GM12878 (cell line): ENCODE measurements around the gene PDIK1L. TPM values are rescaled to one million over a fixed set of nuclear protein-coding genes. Genes with fewer than 3 reads are reported as not detected.

Experiments used
- ATAC-seq: fragments of 200-7000 bp; cut with Tn5 transposase; 3 replicates; pipeline ENCODE4 v1.9.1; 2020; ENCODE audit warnings: mild to moderate bottlenecking, moderate library complexity
- BruUV-seq: library from RNA; stranded (reverse); fragments of 400-500 nt; replicated peaks from 2 replicates; lab custom pipeline; 2021; lab: Mats Ljungman, UMichigan
- CTCF ChIA-PET: fragments of 300-600 bp; sonication (Branson Sonifier 250); formaldehyde crosslinking; extraction: SDS; loops from one replicate; lab custom pipeline; 2021; ENCODE audit warnings: inconsistent platforms; lab: Yijun Ruan, JAX
- POLR2A ChIA-PET: fragments of 350-600 bp; formaldehyde crosslinking; extraction: SDS; loops from one replicate; lab custom pipeline; 2021; ENCODE audit warnings: inconsistent platforms; lab: Charles Lee
- RAD21 ChIA-PET: fragments of 300-600 bp; sonication (Branson Sonifier 250); formaldehyde crosslinking; loops from one replicate; lab custom pipeline; 2023; ENCODE audit warnings: antibody characterized with exemption; ENCODE audit not compliant: unreplicated experiment; lab: Charles Lee
- SMC1A ChIA-PET: fragments of 300-600 bp; sonication (Branson Sonifier 250); formaldehyde crosslinking; loops from one replicate; lab custom pipeline; 2023; ENCODE audit not compliant: unreplicated experiment, uncharacterized antibody; lab: Charles Lee
- DNase-seq: peaks from one replicate; pipeline ENCODE4 v3.0.0-alpha.2; 2011; ENCODE audit warnings: low read depth, low spot score
- FAIRE-seq: peaks from 3 replicates; lab custom pipeline; 2011; peaks lifted over from hg19 to GRCh38; lab: Jason Lieb, UNC
- H2AFZ ChIP-seq: 2 replicates; pipeline ENCODE4 v1.6.0; 2011; ENCODE audit warnings: low read depth, low read length, control low read depth; ENCODE audit not compliant: control insufficient read depth
- H3K27ac ChIP-seq: 2 replicates; pipeline ENCODE4 v1.5.1; 2011; ENCODE audit warnings: control low read depth; ENCODE audit not compliant: control insufficient read depth, insufficient read depth
- H3K27me3 ChIP-seq, 2 experiments: replicated peaks in 1 of 2; 2 replicates each; pipeline versions ENCODE4 v1.6.0 to v1.6.1; 2011; ENCODE audit warnings: low read length in 1 of 2; ENCODE audit not compliant: control insufficient read depth in 2 of 2, insufficient read depth in 2 of 2
- H3K36me3 ChIP-seq, 2 experiments: 2 replicates each; pipeline ENCODE4 v1.5.1; 2011; ENCODE audit warnings: low read length in 1 of 2; ENCODE audit not compliant: control insufficient read depth in 2 of 2, insufficient read depth in 2 of 2
- H3K4me1 ChIP-seq: 2 replicates; pipeline ENCODE4 v1.6.1; 2011; ENCODE audit warnings: mild to moderate bottlenecking, low read length, moderate library complexity, mixed read lengths; ENCODE audit not compliant: control insufficient read depth, insufficient read depth
- H3K4me2 ChIP-seq: 2 replicates; pipeline ENCODE4 v1.6.0; 2011; ENCODE audit warnings: control low read depth; ENCODE audit not compliant: control insufficient read depth, insufficient read depth
- H3K4me3 ChIP-seq: fragments of 200-600 bp; sonication (generic); 2 replicates; pipeline ENCODE4 v1.5.1; 2016
- H3K79me2 ChIP-seq: 2 replicates; pipeline ENCODE4 v1.6.0; 2011; ENCODE audit warnings: low read length; ENCODE audit not compliant: control insufficient read depth, insufficient read depth
- H3K9ac ChIP-seq: 2 replicates; pipeline ENCODE4 v1.8.0; 2011; ENCODE audit warnings: low read length, control low read depth, mixed read lengths; ENCODE audit not compliant: control insufficient read depth, insufficient read depth
- H3K9me3 ChIP-seq: replicated peaks from 3 replicates; pipeline ENCODE4 v1.5.1; 2011; ENCODE audit warnings: mild to moderate bottlenecking, low read length; ENCODE audit not compliant: control insufficient read depth, insufficient read depth
- H4K20me1 ChIP-seq: 2 replicates; pipeline ENCODE4 v1.6.0; 2011; ENCODE audit not compliant: control insufficient read depth, insufficient read depth
- ATF7 ChIP-seq: fragments of 450-650 bp; IDR thresholded peaks from 2 replicates; pipeline ENCODE4 v1.6.1; 2016; ENCODE audit warnings: low read depth, mild to moderate bottlenecking
- DPF2 ChIP-seq: fragments of 450-650 bp; IDR thresholded peaks from 2 replicates; pipeline ENCODE4 v1.6.1; 2017; ENCODE audit warnings: mild to moderate bottlenecking
- E2F8 ChIP-seq: fragments of 450-650 bp; IDR thresholded peaks from 2 replicates; pipeline ENCODE4 v1.6.1; 2018; ENCODE audit warnings: mild to moderate bottlenecking, low read depth, moderate library complexity; ENCODE audit not compliant: partially characterized antibody
- ESRRA ChIP-seq: IDR thresholded peaks from 2 replicates; pipeline ENCODE4 v1.6.1; 2012; ENCODE audit warnings: mild to moderate bottlenecking, low read length, improper control_type of control experiment
- NFYB ChIP-seq: IDR thresholded peaks from 2 replicates; pipeline ENCODE4 v1.6.1; 2011; ENCODE audit warnings: low read depth, mild to moderate bottlenecking, low read length, improper control_type of control experiment, moderate library complexity; ENCODE audit not compliant: insufficient read depth
- TAF1 ChIP-seq: IDR thresholded peaks from 2 replicates; pipeline ENCODE4 v1.6.1; 2011; ENCODE audit warnings: mild to moderate bottlenecking, low read depth, low read length, borderline replicate concordance
- ZNF622 ChIP-seq: fragments of 450-650 bp; IDR thresholded peaks from 2 replicates; pipeline ENCODE4 v1.6.1; 2017; ENCODE audit warnings: mild to moderate bottlenecking, inconsistent platforms
- ZZZ3 ChIP-seq: IDR thresholded peaks from 2 replicates; pipeline ENCODE4 v1.6.1; 2011; ENCODE audit warnings: low read depth; ENCODE audit not compliant: control insufficient read depth, insufficient read length
- WGBS: methylation state at CpG from one replicate; pipeline ENCODE4 v1.1.6; 2016; ENCODE audit warnings: low lambda C conversion rate; ENCODE audit not compliant: insufficient replicate concordance, insufficient coverage; ENCODE audit errors: missing lambda C conversion rate; 5-methylcytosine and 5-hydroxymethylcytosine counted together
- in situ Hi-C: fragments of 300-500 bp; cut with MboI; formaldehyde crosslinking; loops from 9 replicates; pipeline ENCODE4 v1.14.3; 2018; ENCODE audit warnings: mixed read lengths
- intact Hi-C: fragments of 100-400 bp; cut with micrococcal nuclease; formaldehyde crosslinking; loops from one replicate; pipeline ENCODE4 v1.14.2; 2022; ENCODE audit not compliant: unreplicated experiment
- polyA plus RNA-seq, 11 experiments: library from polyadenylated mRNA; depleted of rRNA in 4 of 11; unstranded in 6 of 11; stranded (reverse) in 5 of 11; fragments of >200 nt; fragmentation: Nextera tagmentation in 4 of 11; fragmentation: Illumina TruSeq in 1 of 11; extraction: Ambion mirVana in 4 of 11; extraction: Trizol in 1 of 11; gene quantifications; 1 replicate in 1 of 11; 2 replicates in 10 of 11; pipeline versions ENCODE4 v1.2.1 to v1.2.3, GENCODE V29; 2011 to 2016; ENCODE audit warnings: inconsistent platforms in 2 of 11, missing spikeins in 2 of 11, low read depth in 1 of 11
- total RNA-seq, 4 experiments: library from RNA; depleted of rRNA in 3 of 4; stranded (reverse); fragments of >200 nt in 3 of 4; fragmentation: Illumina TruSeq in 1 of 4; extraction: Trizol in 1 of 4; gene quantifications; 2 replicates each; pipeline versions ENCODE4 v1.2.1 to v1.2.3, GENCODE V29; 2013 to 2021

The PDIK1L gene
- total and polyA plus RNA-seq, 10 of the 15 experiments (the other 5 are each of a cell fraction or from before 2014, with no cell fraction given): 4.0 to 15.9 (median 10.5) TPM

GRCh38 chr1:26083208-26083607 lies 28.4 kb upstream of the PDIK1L start:
- Histone ChIP-seq H4K20me1 (no peaks in the 10 kb centered on the region), H2AFZ (no peak overlapping the region), H3K27me3 (no peaks in the 10 kb centered on the region; a peak in 2 of 4 replicates), H3K9me3 (no peaks in the 10 kb centered on the region), H3K4me3 (no peak overlapping the region), H3K4me1 (no peaks in the 10 kb centered on the region), H3K4me2 (no peak overlapping the region), H3K9ac (no peak overlapping the region), H3K36me3 (no peaks in the 10 kb centered on the region), H3K79me2 (no peaks in the 10 kb centered on the region), H3K27ac (no peak overlapping the region)
- in situ Hi-C loops (no loop called here), intact Hi-C loops (no loop called here)
- ChIA-PET RAD21 (no interaction called here), CTCF (no interaction called here), POLR2A (no interaction called here), SMC1A (interaction anchor here (1.9 kb wide), 1 partner anchor 18 kb away, joined by 5 read pairs; no protein-coding TSS in a partner anchor)
- FAIRE-seq: no peak
- DNase-seq: no peak
- no TSS peak for BruUV-seq
- no peak for TF ChIP-seq TAF1
- no peak for TF ChIP-seq ZZZ3
- no peak for TF ChIP-seq ESRRA
- TF ChIP-seq DPF2: no peak
- no peak for TF ChIP-seq ATF7
- no peak for TF ChIP-seq ZNF622
- no peak for TF ChIP-seq E2F8
- no peak for TF ChIP-seq NFYB
- ATAC-seq: no peak
- 38% methylated on average over 5 of the region's 5 CpGs for WGBS
